Ovary (tissue), 9 donors: ENCODE measurements around the gene INPP5B. TPM values are rescaled to one million over a fixed set of nuclear protein-coding genes. Genes with fewer than 3 reads are reported as not detected.

Experiments
- DNase-seq, 5 donors: peaks; one replicate each; pipeline ENCODE4 v3.0.0-alpha.2; 2019 to 2020
- H3K27ac ChIP-seq, 2 donors: fragments of 200-600 bp; one replicate each; pipeline versions ENCODE4 v1.5.1 to v1.8.0; 2019 to 2022
- H3K27me3 ChIP-seq: fragments of 200-600 bp; one replicate; pipeline ENCODE4 v1.8.0; 2022
- H3K36me3 ChIP-seq: fragments of 200-600 bp; sonication (generic); one replicate; pipeline ENCODE4 v1.5.1; 2019
- H3K4me1 ChIP-seq: one replicate; pipeline ENCODE4 v1.8.1; 2013; ENCODE audit warnings: mild to moderate bottlenecking, moderate library complexity; ENCODE audit not compliant: insufficient read depth
- H3K4me3 ChIP-seq: fragments of 200-600 bp; sonication (generic); one replicate; pipeline ENCODE4 v1.5.1; 2017
- H3K9me3 ChIP-seq, 2 donors: fragments of 200-600 bp in 1 of 2; sonication (generic) in 1 of 2; one replicate each; pipeline versions ENCODE4 v1.5.1 to v1.8.1; 2013 to 2019; ENCODE audit warnings: mild to moderate bottlenecking in 1 of 2, moderate library complexity in 1 of 2
- CTCF ChIP-seq, 3 donors: fragments of 450-650 bp in 2 of 3; fragments of 200-600 bp in 1 of 3; IDR thresholded peaks; one replicate each; pipeline versions ENCODE4 v1.5.1 to v1.8.0; 2016 to 2022; ENCODE audit warnings: antibody characterized with exemption in 3 of 3, mild to moderate bottlenecking in 1 of 3
- EP300 ChIP-seq: sonication (generic); formaldehyde crosslinking; IDR thresholded peaks from one replicate; pipeline ENCODE4 v1.6.1; 2017; ENCODE audit warnings: antibody characterized with exemption
- POLR2A ChIP-seq: fragments of 450-650 bp; IDR thresholded peaks from one replicate; pipeline ENCODE4 v1.6.1; 2017; ENCODE audit warnings: antibody characterized with exemption, mild to moderate bottlenecking, moderate library complexity
- WGBS, 3 donors: extraction: QIAGEN DNeasy Blood & Tissue Kit in 1 of 3; methylation state at CpG; one replicate each; pipeline versions ENCODE4 v1.1.5 to v1.1.7; 2013 to 2017; 5-methylcytosine and 5-hydroxymethylcytosine counted together
- intact Hi-C, 4 donors: fragments of 100-400 bp; cut with DNase I; formaldehyde crosslinking; loops; one replicate each; pipeline versions ENCODE4 v1.11.0 to v1.15.1; 2022 to 2023
- polyA plus RNA-seq, 2 donors: library from polyadenylated mRNA; stranded (reverse); fragments of 200-250 nt in 1 of 2; fragments of 350-450 nt in 1 of 2; fragmentation: Illumina TruSeq in 1 of 2; extraction: RNeasy Lipid Tissue Mini Kit (QIAGEN cat#74804) in 1 of 2; gene quantifications; one replicate each; pipeline ENCODE4 v1.2.3, GENCODE V29; 2013 to 2014
- total RNA-seq, 7 donors: library from RNA; depleted of rRNA in 2 of 7; stranded (reverse); fragments of >200 nt in 2 of 7; fragmentation: NEBNext Ultra II Directional in 3 of 7; extraction: Animal tissue kit (Norgen Biotek cat#: 25700) in 3 of 7; gene quantifications; one replicate each; pipeline versions ENCODE4 v1.1.0 to v1.2.4, GENCODE V29; 2016 to 2023
- donor health status: DM: no; HTN: no; CAD: no; lungs with moderate emphysema.
- donor health status: DM: no; HTN: no; CAD: no.
- donor health status: Bipolar disorder and iron deficiency.
- donor health status: DM: yes; HTN: yes; CAD: no.
- donor health status: DM: no; HTN: no; CAD: no.
- donor health status: DM: yes; HTN: yes; CAD: no.

INPP5B gene
- total and polyA plus RNA-seq, 9 donors = 23.2 to 68.5 (median 33.5) TPM

- no peaks in the 10 kb centered on the region for H3K27me3 ChIP-seq
- H3K9me3 ChIP-seq = no peaks in the 10 kb centered on the region
- H3K4me1 ChIP-seq = no peaks in the 10 kb centered on the region
- no peak overlapping the region for H3K27ac ChIP-seq
- WGBS, 3 donors = 73 to 87% (median 81%) methylated on average over 2 of the region's 2 CpGs
- DNase-seq = no peak
- no peak overlapping the region for H3K4me3 ChIP-seq
- no peaks in the 10 kb centered on the region for H3K36me3 ChIP-seq
- TF ChIP-seq CTCF (IDR thresholded peaks at IDR 0.05) (no peak), EP300 (no peak), POLR2A (no peak)
- intact Hi-C loops = no loop called here
Measured at GRCh38 chr1:37831809-37832208, 115.0 kb downstream of the INPP5B start.

- Histone ChIP-seq H3K36me3 (no peaks in the 10 kb centered on the region), H3K9me3 (no peaks in the 10 kb centered on the region), H3K4me3 (no peak overlapping the region), H3K4me1 (no peaks in the 10 kb centered on the region), H3K27ac (no peak overlapping the region), H3K27me3 (no peaks in the 10 kb centered on the region)
- DNase-seq = no peak
- TF ChIP-seq POLR2A = no peak
- no peak for TF ChIP-seq CTCF (IDR thresholded peaks at IDR 0.05)
- TF ChIP-seq EP300 = no peak
- WGBS, 3 donors = 87 to 95% (median 87%) methylated on average over 4 of the region's 4 CpGs
- intact Hi-C loops = no loop called here
Measured at GRCh38 chr1:37831109-37831508, 115.7 kb downstream of the INPP5B start.

- Histone ChIP-seq H3K27me3 (no peaks in the 10 kb centered on the region), H3K4me3 (no peak overlapping the region), H3K9me3 (no peaks in the 10 kb centered on the region), H3K4me1 (no peaks in the 10 kb centered on the region), H3K36me3 (no peaks in the 10 kb centered on the region), H3K27ac (no peak overlapping the region)
- intact Hi-C loops = no loop called here
- WGBS, 3 donors = 91 to 96% (median 92%) methylated on average over 12 of the region's 12 CpGs
- TF ChIP-seq POLR2A = no peak
- TF ChIP-seq CTCF (IDR thresholded peaks at IDR 0.05) = no peak
- TF ChIP-seq EP300 = no peak
- no peak for DNase-seq
Measured at GRCh38 chr1:37828410-37829074, 118.3 kb downstream of the INPP5B start.

- Histone ChIP-seq H3K27ac (no peak overlapping the region), H3K9me3 (no peaks in the 10 kb centered on the region), H3K27me3 (no peaks in the 10 kb centered on the region), H3K4me1 (no peaks in the 10 kb centered on the region), H3K36me3 (peaks cover 2% of the 10 kb centered on the region), H3K4me3 (no peak overlapping the region)
- WGBS, 3 donors = 88 to 93% (median 89%) methylated on average over 2 of the region's 2 CpGs
- no peak for TF ChIP-seq EP300
- TF ChIP-seq POLR2A = no peak
- TF ChIP-seq CTCF (IDR thresholded peaks at IDR 0.05) = no peak
- no peak for DNase-seq
- intact Hi-C loops = no loop called here
Measured at GRCh38 chr1:37825506-37825905, 121.3 kb downstream of the INPP5B start.
